Natural killer cell treated with Interleukin-12 subunit alpha and Interleukin-12 subunit beta and Interleukin-15 and Interleukin-18, amount 100 ng/mL, for 72 hours (primary cell): Measurements from ENCODE around the gene TRIM2. TPM values are rescaled to one million over a fixed set of nuclear protein-coding genes. Genes with fewer than 3 reads are reported as not detected.

ENCODE experiments used
- ATAC-seq, 2 donors: fragments of 150-1000 bp; cut with Tn5 transposase in 1 of 2; sonication (Bioruptor Pico), chemical (Tn5 transposase) in 1 of 2; 2 replicates each; pipeline ENCODE4 v1.10.0; 2021
- DNase-seq: peaks from one replicate; pipeline ENCODE4 v3.0.0; 2022; ENCODE audit warnings: low spot score
- H3K27ac Mint-ChIP-seq, 2 donors: 1 replicate in 1 of 2; 2 replicates in 1 of 2; pipeline ENCODE4 v1.8.0; 2022; ENCODE audit warnings: mixed read lengths in 2 of 2, mild to moderate bottlenecking in 1 of 2, moderate library complexity in 1 of 2
- H3K27me3 Mint-ChIP-seq, 2 donors: 1 replicate in 1 of 2; 2 replicates in 1 of 2; pipeline ENCODE4 v1.8.0; 2022; ENCODE audit warnings: mixed read lengths in 2 of 2
- H3K36me3 Mint-ChIP-seq: one replicate; pipeline ENCODE4 v1.8.0; 2022; ENCODE audit warnings: mixed read lengths
- H3K4me1 Mint-ChIP-seq, 2 donors: 1 replicate in 1 of 2; 2 replicates in 1 of 2; pipeline ENCODE4 v1.8.0; 2022; ENCODE audit warnings: low read depth in 2 of 2, mixed read lengths in 2 of 2, mild to moderate bottlenecking in 1 of 2
- H3K4me3 Mint-ChIP-seq: one replicate; pipeline ENCODE4 v1.8.0; 2022; ENCODE audit warnings: mixed read lengths
- H3K9me3 Mint-ChIP-seq: 2 replicates; pipeline ENCODE4 v1.8.0; 2022; ENCODE audit warnings: mixed read lengths
- total RNA-seq, 2 donors: library from RNA; stranded (reverse); gene quantifications; one replicate each; pipeline ENCODE4 v1.2.3, GENCODE V29; 2022

Gene TRIM2
- total RNA-seq, 2 donors from 2014 or later, result not detected

DNA sequence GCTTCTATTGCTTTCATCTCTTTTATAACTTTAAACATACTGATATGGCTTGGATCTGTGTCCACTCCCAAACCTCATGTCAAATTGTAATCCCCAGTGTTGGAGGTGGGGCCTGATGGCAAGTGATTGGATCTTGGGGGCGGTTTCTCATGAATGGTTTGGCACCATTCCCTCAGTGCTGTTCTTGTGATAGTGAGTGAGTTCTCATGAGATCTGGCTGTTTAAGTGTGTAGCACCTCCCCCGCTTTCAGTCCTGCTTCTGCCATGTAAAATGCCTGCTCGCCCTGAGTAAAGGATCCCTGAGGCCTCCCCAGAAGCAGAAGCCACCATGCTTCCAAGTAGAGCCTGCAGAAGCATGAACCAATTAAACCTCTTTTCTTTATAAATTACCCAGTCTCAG lies 157.9 kb downstream of the TRIM2 start:
- no peak overlapping the region for H3K27ac Mint-ChIP-seq
- no peak for DNase-seq
- no peak overlapping the region for H3K4me3 Mint-ChIP-seq
- no peak for ATAC-seq
- H3K4me1 Mint-ChIP-seq, result peaks cover 2% of the 10 kb centered on the region in 2 donors
- H3K27me3 Mint-ChIP-seq, result no peaks in the 10 kb centered on the region
- H3K9me3 Mint-ChIP-seq, result no peaks in the 10 kb centered on the region
- peaks cover 3% of the 10 kb centered on the region for H3K36me3 Mint-ChIP-seq

- Mint-ChIP-seq H3K27me3 (no peaks in the 10 kb centered on the region), H3K4me1 (peaks cover 5 to 6% of the 10 kb centered on the region in 2 donors), H3K4me3 (no peak overlapping the region), H3K27ac (no peak overlapping the region), H3K36me3 (peaks cover 10% of the 10 kb centered on the region), H3K9me3 (no peaks in the 10 kb centered on the region)
- ATAC-seq (no peak), DNase-seq (no peak)
These were observed 159.8 kb downstream of the TRIM2 start for GRCh38 chr4:153364061-153364460.

- Mint-ChIP-seq H3K36me3 (peaks cover 10% of the 10 kb centered on the region), H3K27me3 (no peaks in the 10 kb centered on the region), H3K27ac (no peak overlapping the region), H3K4me3 (no peak overlapping the region), H3K9me3 (no peaks in the 10 kb centered on the region), H3K4me1 (peaks cover 5 to 6% of the 10 kb centered on the region in 2 donors)
- no peak for ATAC-seq
- DNase-seq, result no peak
These were observed 160.8 kb downstream of the TRIM2 start for GRCh38 chr4:153365003-153365402.

DNA sequence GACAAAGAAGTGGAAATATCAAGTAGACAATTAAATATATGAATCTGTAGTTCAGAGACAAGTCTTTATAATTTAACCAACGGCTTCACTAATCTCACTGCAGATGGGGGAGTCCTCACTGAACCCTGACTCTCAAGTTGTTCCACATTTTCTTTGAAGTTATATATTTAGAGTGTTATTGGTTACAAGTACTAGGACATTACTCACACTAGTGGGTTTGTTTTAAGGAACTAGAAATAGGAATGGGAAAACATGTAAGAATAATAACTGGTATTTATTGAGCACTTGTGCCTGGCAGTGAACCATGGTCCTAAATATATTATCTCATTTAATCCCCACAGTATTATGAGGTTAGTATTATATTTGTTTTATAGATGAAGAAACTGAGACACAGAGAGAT lies 162.2 kb downstream of the TRIM2 start:
- Mint-ChIP-seq H3K27me3 (no peaks in the 10 kb centered on the region), H3K36me3 (peaks cover 12% of the 10 kb centered on the region), H3K4me3 (no peak overlapping the region), H3K27ac (no peak overlapping the region), H3K4me1 (peaks cover 6% of the 10 kb centered on the region in 2 donors), H3K9me3 (no peaks in the 10 kb centered on the region)
- DNase-seq (no peak), ATAC-seq (no peak)

- H3K36me3 Mint-ChIP-seq, result peaks cover 16% of the 10 kb centered on the region
- DNase-seq, result no peak
- no peak overlapping the region for H3K27ac Mint-ChIP-seq
- no peaks in the 10 kb centered on the region for H3K9me3 Mint-ChIP-seq
- no peaks in the 10 kb centered on the region for H3K27me3 Mint-ChIP-seq
- ATAC-seq, result no peak
- peaks cover 6 to 11% of the 10 kb centered on the region in 2 donors for H3K4me1 Mint-ChIP-seq
- H3K4me3 Mint-ChIP-seq, result no peak overlapping the region
These were observed 162.8 kb downstream of the TRIM2 start for GRCh38 chr4:153367092-153367491.

- Mint-ChIP-seq H3K9me3 (no peaks in the 10 kb centered on the region), H3K27me3 (no peaks in the 10 kb centered on the region), H3K27ac (no peak overlapping the region), H3K36me3 (peaks cover 22% of the 10 kb centered on the region), H3K4me3 (no peak overlapping the region), H3K4me1 (peaks cover 6 to 11% of the 10 kb centered on the region in 2 donors)
- DNase-seq, result no peak
- ATAC-seq, result no peak
These were observed 164.8 kb downstream of the TRIM2 start for GRCh38 chr4:153369021-153369420.

GRCh38 chr4:153371701-153372234 lies 167.5 kb downstream of the TRIM2 start:
- H3K9me3 Mint-ChIP-seq, result no peaks in the 10 kb centered on the region
- peaks cover 22% of the 10 kb centered on the region for H3K36me3 Mint-ChIP-seq
- H3K27ac Mint-ChIP-seq, result no peak overlapping the region
- H3K4me3 Mint-ChIP-seq, result no peak overlapping the region
- ATAC-seq (peak in 1 of 2 donors; percentile 71), DNase-seq (no peak)
- peaks cover 4 to 11% of the 10 kb centered on the region in 2 donors for H3K4me1 Mint-ChIP-seq
- no peaks in the 10 kb centered on the region for H3K27me3 Mint-ChIP-seq

- H3K4me1 Mint-ChIP-seq, result peaks cover 2 to 6% of the 10 kb centered on the region in 2 donors
- no peak overlapping the region for H3K4me3 Mint-ChIP-seq
- ATAC-seq (no peak), DNase-seq (no peak)
- H3K9me3 Mint-ChIP-seq, result no peaks in the 10 kb centered on the region
- no peaks in the 10 kb centered on the region for H3K27me3 Mint-ChIP-seq
- H3K36me3 Mint-ChIP-seq, result peaks cover 16% of the 10 kb centered on the region
- no peak overlapping the region for H3K27ac Mint-ChIP-seq
These were observed 168.8 kb downstream of the TRIM2 start for GRCh38 chr4:153372967-153373562.

DNA sequence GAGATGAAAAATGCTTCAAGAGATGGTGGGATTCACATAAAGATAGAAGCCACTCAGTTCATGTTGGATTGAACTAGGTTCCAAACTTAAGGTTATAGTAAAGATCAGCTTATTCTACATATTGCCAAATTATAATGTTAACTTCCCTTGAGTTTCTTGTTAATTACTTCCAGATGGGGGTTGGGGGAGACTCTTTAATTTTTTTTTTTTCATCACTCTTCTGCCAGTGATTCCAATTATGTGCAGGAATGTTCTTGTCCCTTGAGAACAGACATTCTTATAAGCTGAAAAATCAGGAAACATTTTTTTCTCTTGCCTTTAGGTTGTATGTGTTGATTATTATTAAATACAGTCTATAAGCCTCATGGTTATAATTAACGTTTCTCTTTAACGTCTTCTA lies 170.2 kb downstream of the TRIM2 start:
- no peak overlapping the region for H3K27ac Mint-ChIP-seq
- no peak for DNase-seq
- peaks cover 12% of the 10 kb centered on the region for H3K36me3 Mint-ChIP-seq
- no peaks in the 10 kb centered on the region for H3K9me3 Mint-ChIP-seq
- H3K4me1 Mint-ChIP-seq, result peaks cover 5 to 6% of the 10 kb centered on the region in 2 donors
- H3K4me3 Mint-ChIP-seq, result no peak overlapping the region
- no peaks in the 10 kb centered on the region for H3K27me3 Mint-ChIP-seq
- ATAC-seq, result no peak

DNA sequence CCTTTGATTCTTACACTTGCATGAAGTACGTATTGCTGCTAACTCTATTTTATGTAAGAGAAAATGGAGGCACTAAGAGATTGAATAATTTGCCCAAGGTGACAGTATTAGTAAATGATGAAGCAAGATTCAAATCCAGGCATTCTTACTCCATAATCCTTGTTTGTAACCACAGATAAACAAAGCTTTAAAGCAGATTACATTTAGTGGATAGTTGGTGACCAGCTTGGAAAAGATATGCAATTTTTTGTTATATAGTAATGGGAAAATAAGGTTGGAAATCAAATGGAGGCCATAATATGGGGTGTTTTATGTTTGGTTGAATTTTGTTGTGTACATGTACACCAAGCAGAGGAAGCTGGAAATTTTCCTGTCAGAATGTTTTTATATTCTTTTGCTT lies 171.1 kb downstream of the TRIM2 start:
- H3K9me3 Mint-ChIP-seq, result no peaks in the 10 kb centered on the region
- ATAC-seq (no peak), DNase-seq (no peak)
- no peaks in the 10 kb centered on the region for H3K27me3 Mint-ChIP-seq
- no peak overlapping the region for H3K4me3 Mint-ChIP-seq
- peaks cover 5 to 6% of the 10 kb centered on the region in 2 donors for H3K4me1 Mint-ChIP-seq
- peaks cover 12% of the 10 kb centered on the region for H3K36me3 Mint-ChIP-seq
- no peak overlapping the region for H3K27ac Mint-ChIP-seq

DNA sequence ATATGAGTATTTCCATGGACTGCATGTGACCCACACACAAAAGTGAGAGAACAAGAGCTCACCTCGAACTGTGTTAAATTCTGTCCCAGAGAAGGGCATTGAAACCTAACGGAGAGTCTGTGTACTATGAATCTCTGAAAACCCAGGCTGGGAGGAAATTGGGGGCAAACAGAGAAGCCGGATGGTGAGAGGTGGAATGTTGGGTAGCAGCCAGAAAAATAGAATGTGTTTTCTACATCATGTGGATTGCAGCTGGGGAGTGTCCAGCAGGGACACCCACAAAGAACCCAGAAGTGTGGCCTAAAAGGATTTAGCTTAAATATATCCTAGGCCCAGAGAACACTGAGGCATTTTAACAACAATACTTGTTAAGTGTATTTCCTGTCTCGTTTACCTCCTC lies 178.9 kb downstream of the TRIM2 start:
- DNase-seq, result no peak
- Mint-ChIP-seq H3K27me3 (no peaks in the 10 kb centered on the region), H3K4me3 (no peak overlapping the region)

DNA sequence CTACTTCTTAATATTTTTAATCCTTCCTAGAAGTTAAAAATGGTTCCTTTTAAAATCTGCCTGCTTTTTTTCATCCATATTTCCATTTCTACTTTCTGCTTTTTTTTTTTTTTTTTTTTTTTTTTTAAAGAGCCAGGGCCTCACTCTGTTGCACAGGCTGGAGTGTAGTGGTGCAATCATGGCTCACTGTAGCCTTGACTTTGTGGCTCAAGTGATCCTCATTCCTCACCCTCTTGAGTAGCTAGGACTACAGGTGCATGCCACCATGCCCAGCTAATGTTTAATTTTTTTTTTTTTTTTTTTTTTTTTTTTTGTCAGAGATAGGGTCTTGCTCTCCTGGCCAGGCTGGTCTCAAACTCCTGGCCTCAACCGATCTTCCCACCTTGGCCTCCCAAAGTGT lies 179.9 kb downstream of the TRIM2 start:
- Mint-ChIP-seq H3K4me3 (no peak overlapping the region), H3K4me1 (no peaks in the 10 kb centered on the region), H3K9me3 (no peaks in the 10 kb centered on the region), H3K27ac (no peak overlapping the region), H3K27me3 (no peaks in the 10 kb centered on the region), H3K36me3 (no peaks in the 10 kb centered on the region)
- ATAC-seq (no peak), DNase-seq (no peak)

More for the DNA sequence above, 178.9 kb downstream of the TRIM2 start:
- peaks cover 0 to 5% of the 10 kb centered on the region in 2 donors for H3K4me1 Mint-ChIP-seq
- H3K27ac Mint-ChIP-seq, result no peak overlapping the region
- ATAC-seq, result no peak
- no peaks in the 10 kb centered on the region for H3K36me3 Mint-ChIP-seq
- H3K9me3 Mint-ChIP-seq, result no peaks in the 10 kb centered on the region

GRCh38 chr4:153385784-153386183 lies 181.5 kb downstream of the TRIM2 start:
- DNase-seq (no peak), ATAC-seq (no peak)
- H3K27ac Mint-ChIP-seq, result no peak overlapping the region
- no peaks in the 10 kb centered on the region for H3K9me3 Mint-ChIP-seq
- no peak overlapping the region for H3K4me3 Mint-ChIP-seq
- no peaks in the 10 kb centered on the region for H3K27me3 Mint-ChIP-seq
- H3K36me3 Mint-ChIP-seq, result no peaks in the 10 kb centered on the region
- H3K4me1 Mint-ChIP-seq, result no peaks in the 10 kb centered on the region

DNA sequence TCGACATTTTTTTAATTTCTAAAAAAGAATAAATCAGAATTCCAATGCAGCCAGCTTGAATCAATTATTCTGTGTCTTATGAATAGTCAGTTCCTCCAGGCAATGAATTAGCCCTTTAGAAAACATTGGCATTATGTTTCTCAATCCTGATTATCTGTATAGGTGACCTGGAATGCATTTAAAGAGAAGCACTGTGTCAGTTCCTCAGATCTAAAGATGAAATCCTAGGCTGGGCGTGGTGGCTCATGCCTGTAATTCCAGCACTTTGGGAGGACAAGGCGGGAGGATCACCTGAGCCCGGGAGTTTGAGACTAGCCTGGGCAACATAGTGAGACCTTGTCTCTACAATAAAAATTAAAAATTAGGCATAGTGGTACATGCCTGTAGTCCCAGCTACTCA lies 183.7 kb downstream of the TRIM2 start:
- H3K27me3 Mint-ChIP-seq, result no peaks in the 10 kb centered on the region
- no peak overlapping the region for H3K4me3 Mint-ChIP-seq

More for the DNA sequence above, 183.7 kb downstream of the TRIM2 start:
- Mint-ChIP-seq H3K4me1 (no peaks in the 10 kb centered on the region), H3K9me3 (no peaks in the 10 kb centered on the region), H3K36me3 (no peaks in the 10 kb centered on the region), H3K27ac (no peak overlapping the region)
- ATAC-seq (no peak), DNase-seq (no peak)
